ENCODE data around the gene SHE. TPM values are rescaled to one million over a fixed set of nuclear protein-coding genes. Genes with fewer than 3 reads are reported as not detected.

SHE gene
- total and polyA plus RNA-seq, 2 donors (not counting 3 experiments of a cell fraction or from before 2014, with no cell fraction given) = 30.1 to 52.7 TPM

DNA sequence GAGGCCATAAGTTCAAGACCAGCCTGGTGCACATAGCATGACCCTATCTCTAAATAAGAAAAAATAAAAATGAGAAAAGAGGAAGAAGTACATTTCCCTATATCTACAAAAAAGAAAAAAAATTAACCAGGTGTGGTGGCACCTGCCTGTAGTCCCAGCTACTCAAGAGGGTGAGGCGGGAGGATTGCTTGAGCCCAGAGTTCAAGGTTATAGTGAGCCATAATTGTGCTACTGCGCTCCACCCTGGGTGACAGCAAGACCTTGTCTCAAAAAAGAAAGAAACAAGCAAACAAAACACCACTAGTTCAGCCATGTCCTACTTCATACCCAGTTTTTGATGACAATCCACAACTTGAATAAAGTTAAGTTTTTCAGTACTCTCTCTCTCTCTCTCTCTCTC lies 30.9 kb downstream of the SHE start:
- Histone ChIP-seq H3K9ac (replicated peaks; ENCODE audit: extremely low read depth, insufficient read depth, low read length) (no peak overlapping the region), H3K9me1 (replicated peaks; ENCODE audit: control insufficient read depth, extremely low read depth, insufficient read depth, low read length) (no peaks in the 10 kb centered on the region), H3K79me2 (ENCODE audit: control insufficient read depth, insufficient read depth, low read length) (no peaks in the 10 kb centered on the region), H3K4me2 (ENCODE audit: insufficient read depth, low read length) (no peak overlapping the region), H2AFZ (ENCODE audit: low read depth, low read length) (no peak overlapping the region), H3K27ac (ENCODE audit: insufficient read depth, low read depth, low read length) (no peak overlapping the region), H4K20me1 (replicated peaks; ENCODE audit: control insufficient read depth, extremely low read depth, insufficient read depth, low read length) (no peaks in the 10 kb centered on the region), H3K4me3 (replicated peaks in 1 of 3; ENCODE audit: insufficient read depth in 1 of 3, low read depth in 1 of 3, low read length in 3 of 3) (no peak overlapping the region), H3K9me3 (replicated peaks; ENCODE audit: control insufficient read depth, insufficient read depth, low read length) (no peaks in the 10 kb centered on the region), H3K36me3 (ENCODE audit: control insufficient read depth in 2 of 2, extremely low read depth in 1 of 2, insufficient read depth in 2 of 2, low read length in 2 of 2) (peaks cover 0 to 4% of the 10 kb centered on the region in 2 experiments), H3K27me3 (ENCODE audit: control insufficient read depth in 2 of 2, insufficient read depth in 2 of 2, low read length in 2 of 2) (no peaks in the 10 kb centered on the region), H3K4me1 (ENCODE audit: control insufficient read depth, extremely low read depth, insufficient read depth, low read length) (no peaks in the 10 kb centered on the region)
- DNase-seq (ENCODE audit: low read depth, low spot score) (no peak), FAIRE-seq (no peak)
- intact Hi-C loops (cut with micrococcal nuclease) = loop anchor here (10.0 kb wide), 1 partner anchor 277 kb away; the partner anchor contains the start of gene TPM3
- ChIA-PET CTCF (no interaction called here), POLR2A (no interaction called here)
- BruUV-seq (replicated peaks) = no TSS peak
- dilution Hi-C loops (cut with MboI; ENCODE audit: extremely low pct_ligation_motif_present, low sequenced_read_pairs) = no loop called here
- no peak for TF ChIP-seq POLR2A (IDR thresholded peaks at IDR 0.05; ENCODE audit: low read depth, low read length)
- no peak for TF ChIP-seq MYC (IDR thresholded peaks at IDR 0.05; ENCODE audit: low read depth, low read length)
- TF ChIP-seq, protein P1, sequence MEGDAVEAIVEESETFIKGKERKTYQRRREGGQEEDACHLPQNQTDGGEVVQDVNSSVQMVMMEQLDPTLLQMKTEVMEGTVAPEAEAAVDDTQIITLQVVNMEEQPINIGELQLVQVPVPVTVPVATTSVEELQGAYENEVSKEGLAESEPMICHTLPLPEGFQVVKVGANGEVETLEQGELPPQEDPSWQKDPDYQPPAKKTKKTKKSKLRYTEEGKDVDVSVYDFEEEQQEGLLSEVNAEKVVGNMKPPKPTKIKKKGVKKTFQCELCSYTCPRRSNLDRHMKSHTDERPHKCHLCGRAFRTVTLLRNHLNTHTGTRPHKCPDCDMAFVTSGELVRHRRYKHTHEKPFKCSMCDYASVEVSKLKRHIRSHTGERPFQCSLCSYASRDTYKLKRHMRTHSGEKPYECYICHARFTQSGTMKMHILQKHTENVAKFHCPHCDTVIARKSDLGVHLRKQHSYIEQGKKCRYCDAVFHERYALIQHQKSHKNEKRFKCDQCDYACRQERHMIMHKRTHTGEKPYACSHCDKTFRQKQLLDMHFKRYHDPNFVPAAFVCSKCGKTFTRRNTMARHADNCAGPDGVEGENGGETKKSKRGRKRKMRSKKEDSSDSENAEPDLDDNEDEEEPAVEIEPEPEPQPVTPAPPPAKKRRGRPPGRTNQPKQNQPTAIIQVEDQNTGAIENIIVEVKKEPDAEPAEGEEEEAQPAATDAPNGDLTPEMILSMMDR (IDR thresholded peaks at IDR 0.05; ENCODE audit: extremely low read depth in 1 of 2, insufficient read depth in 1 of 2, low read depth in 1 of 2, low read length in 2 of 2) = no peak
- TF ChIP-seq FOS (IDR thresholded peaks at IDR 0.05; ENCODE audit: borderline replicate concordance, insufficient read depth, low read length) = no peak
- TF ChIP-seq EZH2 (IDR thresholded peaks at IDR 0.05; ENCODE audit: borderline replicate concordance, low read depth, low read length, severe bottlenecking) = no peak
- TF ChIP-seq, protein P2, sequence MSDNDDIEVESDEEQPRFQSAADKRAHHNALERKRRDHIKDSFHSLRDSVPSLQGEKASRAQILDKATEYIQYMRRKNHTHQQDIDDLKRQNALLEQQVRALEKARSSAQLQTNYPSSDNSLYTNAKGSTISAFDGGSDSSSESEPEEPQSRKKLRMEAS (IDR thresholded peaks at IDR 0.05; ENCODE audit: insufficient read depth, insufficient read length) = no peak
- TF ChIP-seq JUN (IDR thresholded peaks at IDR 0.05; ENCODE audit: borderline replicate concordance, insufficient read depth, insufficient read length, low read depth) = no peak
- no peak for TF ChIP-seq GATA2 (IDR thresholded peaks at IDR 0.05; ENCODE audit: insufficient read depth, insufficient read length, low read depth, low read length)
